HG03196 (cell line): ENCODE data around the gene IL3.

Source experiments
- ATAC-seq: cut with Tn5 transposase; IDR thresholded peaks from one replicate; pipeline ENCODE4 v1.9.1; 2021; ENCODE audit not compliant: unreplicated experiment

Gene IL3

GRCh38 chr5:132110930-132111329 is 50.5 kb downstream of the IL3 start:
- ATAC-seq: no peak

- ATAC-seq: no peak
Observed at GRCh38 chr5:132112111-132112510, 51.7 kb downstream of the IL3 start.
